ENCODE data around the gene AKAP13. TPM values are rescaled to one million over a fixed set of nuclear protein-coding genes. Genes with fewer than 3 reads are reported as not detected.

AKAP13 gene, protein sequence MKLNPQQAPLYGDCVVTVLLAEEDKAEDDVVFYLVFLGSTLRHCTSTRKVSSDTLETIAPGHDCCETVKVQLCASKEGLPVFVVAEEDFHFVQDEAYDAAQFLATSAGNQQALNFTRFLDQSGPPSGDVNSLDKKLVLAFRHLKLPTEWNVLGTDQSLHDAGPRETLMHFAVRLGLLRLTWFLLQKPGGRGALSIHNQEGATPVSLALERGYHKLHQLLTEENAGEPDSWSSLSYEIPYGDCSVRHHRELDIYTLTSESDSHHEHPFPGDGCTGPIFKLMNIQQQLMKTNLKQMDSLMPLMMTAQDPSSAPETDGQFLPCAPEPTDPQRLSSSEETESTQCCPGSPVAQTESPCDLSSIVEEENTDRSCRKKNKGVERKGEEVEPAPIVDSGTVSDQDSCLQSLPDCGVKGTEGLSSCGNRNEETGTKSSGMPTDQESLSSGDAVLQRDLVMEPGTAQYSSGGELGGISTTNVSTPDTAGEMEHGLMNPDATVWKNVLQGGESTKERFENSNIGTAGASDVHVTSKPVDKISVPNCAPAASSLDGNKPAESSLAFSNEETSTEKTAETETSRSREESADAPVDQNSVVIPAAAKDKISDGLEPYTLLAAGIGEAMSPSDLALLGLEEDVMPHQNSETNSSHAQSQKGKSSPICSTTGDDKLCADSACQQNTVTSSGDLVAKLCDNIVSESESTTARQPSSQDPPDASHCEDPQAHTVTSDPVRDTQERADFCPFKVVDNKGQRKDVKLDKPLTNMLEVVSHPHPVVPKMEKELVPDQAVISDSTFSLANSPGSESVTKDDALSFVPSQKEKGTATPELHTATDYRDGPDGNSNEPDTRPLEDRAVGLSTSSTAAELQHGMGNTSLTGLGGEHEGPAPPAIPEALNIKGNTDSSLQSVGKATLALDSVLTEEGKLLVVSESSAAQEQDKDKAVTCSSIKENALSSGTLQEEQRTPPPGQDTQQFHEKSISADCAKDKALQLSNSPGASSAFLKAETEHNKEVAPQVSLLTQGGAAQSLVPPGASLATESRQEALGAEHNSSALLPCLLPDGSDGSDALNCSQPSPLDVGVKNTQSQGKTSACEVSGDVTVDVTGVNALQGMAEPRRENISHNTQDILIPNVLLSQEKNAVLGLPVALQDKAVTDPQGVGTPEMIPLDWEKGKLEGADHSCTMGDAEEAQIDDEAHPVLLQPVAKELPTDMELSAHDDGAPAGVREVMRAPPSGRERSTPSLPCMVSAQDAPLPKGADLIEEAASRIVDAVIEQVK (N-terminal part only)
- 41.4 and 56.7 TPM in 2 replicates for total RNA-seq

DNA sequence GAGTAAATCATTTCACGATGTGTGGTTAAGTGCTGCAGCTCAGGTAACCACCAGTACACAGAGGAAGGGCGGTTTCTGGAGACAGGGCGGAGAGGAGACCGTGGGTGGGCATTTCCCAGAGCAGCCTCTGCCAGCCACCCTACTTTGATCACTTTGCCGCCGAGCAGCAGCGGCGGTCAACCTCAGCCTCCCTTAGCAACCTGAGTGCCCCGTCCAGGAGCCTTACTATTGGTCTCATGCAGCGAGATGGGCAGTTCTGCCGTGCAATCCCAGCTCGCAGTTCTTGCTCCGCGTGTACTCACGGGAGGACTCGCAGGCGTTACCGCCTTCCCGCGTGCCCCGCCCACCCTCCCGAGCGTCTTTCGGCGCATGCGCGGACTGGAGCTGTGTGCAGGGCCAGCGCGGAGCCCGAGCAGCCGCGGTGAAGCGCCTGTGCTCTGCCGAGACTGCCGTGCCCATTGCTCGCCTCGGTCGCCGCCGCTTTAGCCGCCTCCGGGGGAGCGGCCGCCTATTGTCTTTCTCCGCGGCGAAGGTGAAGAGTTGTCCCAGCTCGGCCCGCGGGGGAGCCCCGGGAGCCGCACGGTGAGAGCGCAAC is at the start of gene AKAP13:
TSS of gene AKAP13 (plus strand) at position 387 of the 595 bp plus-strand sequence. CDS start 105,118 bp downstream, outside the sequence.

DNA sequence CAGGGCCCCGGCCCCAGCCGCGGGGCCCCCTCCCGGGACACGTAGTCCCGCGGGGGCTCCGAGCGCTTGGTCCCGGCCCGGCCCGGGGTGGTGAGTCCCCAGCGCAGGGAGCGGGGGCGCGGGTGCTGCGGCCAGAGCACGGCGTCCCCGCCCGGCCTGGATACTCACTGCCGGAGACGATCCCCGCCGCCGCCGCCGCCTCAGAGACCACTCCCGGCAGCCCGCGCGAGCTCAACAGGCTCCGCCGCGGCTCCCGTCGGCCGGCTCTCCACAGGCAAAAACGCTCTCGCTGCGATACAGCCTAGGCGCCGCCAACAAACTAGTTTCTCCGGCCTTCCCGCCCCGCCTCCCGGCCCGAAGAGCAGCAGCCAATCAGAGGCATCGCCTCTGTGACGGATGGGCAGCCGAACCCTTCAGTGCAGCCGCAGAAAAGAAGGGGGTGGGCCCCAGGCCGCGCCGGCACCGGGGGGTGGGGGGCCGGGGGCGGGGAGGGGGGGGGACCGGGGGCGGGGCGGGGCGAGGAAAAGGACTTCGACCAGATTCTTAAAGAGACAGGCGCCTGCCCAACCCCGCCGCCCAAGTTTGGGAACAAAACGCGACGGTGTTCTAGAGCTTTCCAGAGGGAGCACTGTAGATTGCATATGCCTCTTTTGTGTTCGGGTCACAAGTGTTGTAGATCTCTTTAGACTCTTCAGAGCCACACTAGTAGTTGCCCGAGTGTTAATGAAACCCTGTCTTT is 414.4 kb downstream of the AKAP13 start, which contains the start of gene KLHL25:
TSS of gene KLHL25 (minus strand) at position 328 of the 739 bp plus-strand sequence. CDS start 25,115 bp downstream, outside the sequence.

Data from regular cardiac myocyte (primary cell).